ENCODE measurements around the gene FAM193B.
"Not testable (repeated sequence)": the region's sequence is repeated elsewhere in the genome, so short reads cannot be mapped to it uniquely, and the experiment has no call there.

The FAM193B gene

GRCh38 chr5:177497292-177498012, 56.9 kb downstream of the FAM193B start, which contains the start of gene PDLIM7:
Gene PDLIM7 (minus strand): TSS chr5:177497604. CDS start chr5:177496512, 1,092 bp downstream.
- peak; percentile 86 to 96 for DNase-seq

DNA sequence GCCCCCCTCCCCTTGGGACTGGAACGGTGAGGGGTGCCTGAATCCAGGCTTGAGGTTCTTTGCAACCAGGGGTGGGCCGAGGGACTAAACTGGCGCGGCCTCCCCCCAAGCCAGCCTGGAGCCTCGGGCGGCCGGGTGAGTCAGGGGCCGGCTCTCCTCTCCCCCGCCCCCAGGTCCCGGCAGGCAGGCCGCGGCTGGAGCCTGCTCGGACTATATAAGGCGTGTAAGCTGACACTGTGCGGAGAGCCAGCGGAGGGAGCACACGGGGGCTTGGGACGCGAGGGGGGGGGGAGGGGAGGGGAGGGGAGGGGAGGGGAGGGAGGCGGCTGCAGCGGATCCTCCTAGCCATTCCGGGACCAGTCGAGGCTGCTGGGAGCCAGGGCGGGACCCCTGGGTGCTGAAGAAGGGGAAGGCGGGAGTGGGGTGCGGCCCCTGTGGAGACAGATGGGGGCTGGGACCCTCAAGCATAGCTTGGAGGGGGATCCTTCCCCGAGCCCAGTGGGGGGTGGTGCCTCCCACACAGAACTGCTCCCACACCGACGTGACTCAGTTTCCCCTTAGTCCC, 57.6 kb downstream of the FAM193B start:
- no peak for DNase-seq

DNA sequence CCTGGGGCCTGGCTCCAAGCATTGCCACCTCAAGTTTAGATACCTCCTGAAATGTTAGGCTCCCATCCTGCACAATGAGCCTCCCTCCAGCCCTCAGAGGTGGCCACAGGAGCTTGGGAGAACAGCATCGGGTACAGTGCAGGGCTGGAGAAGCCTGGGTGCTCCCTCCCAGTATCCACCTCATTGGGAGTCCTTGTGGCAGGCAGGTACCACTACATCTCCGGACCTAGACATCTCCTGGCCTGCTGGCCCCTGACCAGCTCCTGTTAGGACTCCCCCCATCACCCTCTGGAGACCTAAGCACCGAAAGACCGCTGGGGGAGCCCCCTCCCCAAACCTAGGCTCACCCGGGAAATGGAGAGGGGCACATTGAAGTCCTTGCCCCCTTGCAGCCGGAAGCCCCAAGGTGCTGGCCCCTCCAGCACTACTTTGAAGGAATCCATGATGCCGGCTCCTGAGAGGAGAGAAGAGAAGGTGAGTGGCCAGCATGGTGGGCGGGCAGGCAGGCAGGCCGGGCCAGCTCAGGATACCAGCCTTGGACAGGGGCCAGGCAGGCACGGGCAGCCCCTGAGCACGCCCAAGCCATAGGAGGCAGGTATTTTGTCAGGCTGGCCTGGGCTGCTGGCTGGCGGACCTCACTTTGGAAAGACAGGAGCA, 58.2 kb downstream of the FAM193B start:
- DNase-seq = no peak

GRCh38 chr5:177495243-177496060, 58.9 kb downstream of the FAM193B start:
- peak in 1 of 2 donors; percentile 47 for DNase-seq

DNA sequence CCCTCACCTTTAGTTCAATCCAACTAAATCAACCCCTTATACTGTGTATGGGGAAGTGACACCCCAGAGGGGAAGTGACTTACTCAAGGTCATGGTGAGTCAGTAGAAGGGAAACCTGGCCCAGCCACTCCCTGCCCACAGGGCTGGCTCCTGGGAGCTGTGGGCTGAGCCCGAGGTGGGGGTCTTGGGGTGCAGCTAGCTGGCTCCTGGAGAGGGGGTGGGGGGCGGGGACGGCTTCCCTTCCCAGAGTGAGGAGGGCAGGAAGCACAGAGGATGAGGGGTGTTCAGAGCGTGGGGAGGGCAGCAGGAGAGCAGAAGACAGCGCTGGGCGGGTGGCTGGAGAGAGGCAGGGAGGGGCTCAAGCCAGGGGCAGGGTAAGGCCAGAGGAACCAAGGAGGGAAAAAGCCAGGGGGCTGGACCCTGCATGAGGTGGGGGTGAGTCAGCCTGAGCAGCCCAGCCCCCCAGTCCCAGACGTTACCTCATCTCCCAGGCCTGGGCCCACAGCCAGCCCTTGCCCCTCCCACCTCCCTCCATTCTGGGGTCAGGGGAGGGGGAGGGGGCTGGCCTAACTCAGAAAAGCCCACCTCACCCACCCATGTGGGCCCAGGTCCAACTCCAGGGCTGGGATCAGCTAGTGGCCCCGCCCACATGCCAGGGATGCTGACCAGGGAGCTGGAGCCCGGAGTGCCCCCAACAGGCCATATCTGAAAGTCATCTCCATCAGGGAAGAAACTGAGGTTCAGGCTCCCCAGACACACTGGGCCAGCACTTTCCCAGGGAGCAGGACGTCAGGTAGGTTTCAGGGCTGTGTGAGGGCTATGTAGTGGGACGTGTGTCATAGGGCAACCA, 59.8 kb downstream of the FAM193B start:
- peak; percentile 86 to 96 for DNase-seq

- DNase-seq = no peak
Observed at GRCh38 chr5:177493795-177494345, 60.5 kb downstream of the FAM193B start.

- DNase-seq = no peak
Observed at GRCh38 chr5:177492841-177493240, 61.5 kb downstream of the FAM193B start.

DNA sequence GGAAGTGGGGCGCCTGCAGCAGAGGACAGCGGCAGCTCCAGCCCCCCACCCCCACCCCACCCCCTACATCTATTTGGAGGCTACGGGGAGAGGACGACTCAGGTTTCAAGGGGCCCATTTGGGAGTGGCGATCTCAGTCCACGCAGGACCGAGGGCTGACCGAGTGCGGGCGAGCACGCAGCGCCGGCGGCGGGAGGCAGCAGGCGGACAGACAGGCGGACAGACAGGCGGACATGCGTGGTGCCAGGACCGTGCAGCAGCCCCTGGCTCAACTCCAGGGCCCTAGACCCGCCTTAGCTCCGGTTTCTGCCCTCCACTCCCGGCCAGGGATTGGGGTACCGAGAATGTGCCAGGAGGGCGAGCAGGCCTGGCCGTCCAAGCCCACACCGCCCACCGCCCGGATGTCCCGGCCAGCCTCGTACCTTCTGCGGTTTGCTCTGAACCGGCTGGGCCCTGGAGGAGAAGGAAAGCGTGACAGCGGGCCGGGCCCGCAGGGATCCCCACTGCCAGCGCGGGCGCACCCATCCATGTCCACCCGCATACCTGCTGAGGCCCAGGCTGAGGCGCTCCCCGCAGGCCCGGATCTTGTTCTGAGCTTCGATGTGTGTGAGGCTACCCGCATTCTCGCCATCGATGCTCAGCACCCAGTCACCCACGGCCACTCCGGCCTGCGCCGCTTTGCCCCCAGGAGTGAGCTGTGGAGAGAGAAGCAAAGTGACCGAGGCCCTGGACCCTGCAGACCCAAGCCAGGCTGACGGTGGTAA, 62.2 kb downstream of the FAM193B start:
- no peak for DNase-seq

- DNase-seq = no peak
Observed at GRCh38 chr5:177491429-177491945, 62.9 kb downstream of the FAM193B start.

- DNase-seq = no peak
Observed at GRCh38 chr5:177490992-177491391, 63.4 kb downstream of the FAM193B start.

DNA sequence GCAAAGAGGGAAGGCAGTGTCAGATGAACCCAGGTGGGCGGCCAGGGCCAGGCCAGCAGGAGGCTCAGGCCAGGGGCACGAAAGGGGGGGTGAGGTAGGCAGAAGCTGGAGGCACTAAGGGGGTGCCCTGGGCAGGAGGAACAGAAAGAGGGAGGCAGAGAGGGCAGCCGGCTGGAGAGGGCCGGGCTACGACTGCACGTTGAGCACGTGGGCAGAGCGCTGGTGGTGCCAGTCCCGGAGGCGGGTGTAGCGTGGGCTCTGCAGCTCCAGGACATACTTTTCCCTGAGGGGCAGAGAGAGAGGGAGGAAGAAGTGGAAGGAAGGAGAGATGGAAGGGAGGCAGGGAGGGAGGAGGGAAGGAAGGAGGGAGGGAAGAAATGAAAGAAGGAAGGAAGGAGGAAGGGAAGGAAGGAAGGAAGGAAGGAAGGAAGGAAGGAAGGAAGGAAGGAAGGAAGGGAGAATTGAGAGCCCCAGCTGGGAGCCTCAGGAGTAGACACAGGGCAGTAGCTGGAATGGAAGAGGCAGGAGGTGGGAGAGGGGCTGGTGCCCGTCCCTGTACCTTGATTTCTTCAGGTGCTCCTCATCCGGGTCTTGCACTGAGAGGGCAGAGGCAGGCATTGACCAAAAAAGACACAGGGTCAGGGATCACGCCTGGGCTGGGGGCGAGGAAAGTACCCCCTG, 63.9 kb downstream of the FAM193B start:
- DNase-seq = no peak

DNA sequence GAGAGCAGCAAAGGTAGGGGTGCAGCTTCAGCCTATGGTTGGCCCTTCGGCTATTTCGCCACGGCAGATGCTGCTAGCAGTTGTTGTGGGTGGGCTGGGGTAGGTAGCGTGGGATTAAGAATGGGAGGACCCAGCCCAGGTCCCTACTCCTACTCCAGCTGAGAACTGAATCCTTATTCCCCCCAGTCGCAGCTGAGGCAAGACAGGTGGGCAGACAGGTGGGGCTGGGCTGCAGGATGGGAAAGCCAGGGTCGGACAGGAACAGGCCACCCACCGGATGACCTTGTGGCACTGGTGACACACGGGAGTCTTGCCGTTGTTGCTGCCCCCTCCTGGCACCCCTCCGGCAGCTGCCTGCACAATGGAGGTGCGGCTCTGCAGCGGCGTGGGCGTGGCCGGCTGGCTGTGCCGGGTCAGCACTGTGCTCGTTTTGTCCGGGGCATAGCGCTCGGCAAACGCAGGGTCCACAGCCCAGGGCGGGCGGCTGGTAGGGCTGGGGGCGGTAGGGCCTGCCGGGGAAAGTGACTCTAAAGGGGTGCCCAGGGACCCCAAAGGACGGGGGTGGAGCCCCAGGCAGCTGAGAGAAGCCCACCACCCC, 65.1 kb downstream of the FAM193B start:
- DNase-seq = no peak

DNA sequence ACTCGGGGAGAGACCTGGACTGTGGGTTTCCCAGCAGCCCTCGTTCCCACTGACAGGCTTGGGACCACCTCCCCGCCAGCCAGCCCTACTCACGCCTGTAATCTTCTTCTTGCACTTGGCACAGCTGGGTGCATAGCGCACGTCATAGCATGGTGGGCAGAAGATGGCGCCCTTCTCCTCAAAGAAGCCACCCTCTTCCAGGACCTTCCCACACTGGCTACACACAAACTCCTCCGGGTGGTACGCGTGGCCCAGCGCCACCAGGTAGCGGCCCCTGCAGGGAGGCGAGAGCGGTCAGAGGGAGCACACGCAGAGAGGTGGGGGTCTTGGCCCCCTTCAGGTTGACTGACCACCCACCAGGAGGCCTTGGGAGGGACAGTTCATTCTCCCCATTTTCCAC, 66.4 kb downstream of the FAM193B start:
- no peak for DNase-seq

DNA sequence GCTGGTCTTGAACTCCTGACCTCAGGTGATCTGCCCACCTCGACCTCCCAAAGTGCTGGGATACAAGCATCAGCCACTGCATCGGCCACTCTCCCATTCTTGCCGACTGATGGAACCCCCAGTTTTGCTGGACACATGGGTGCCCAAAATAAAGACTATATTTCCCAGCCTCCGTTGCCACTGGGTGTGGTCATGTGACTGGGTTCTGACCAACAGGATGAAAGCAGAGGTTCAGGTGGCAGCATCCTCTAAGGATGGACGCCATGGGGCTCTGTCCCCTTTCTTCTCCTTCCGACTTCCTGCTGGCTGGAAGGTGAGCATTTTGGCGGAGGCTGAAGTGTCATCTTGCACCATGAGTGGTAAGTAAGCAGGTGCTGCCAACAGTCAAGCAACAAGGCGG, 67.2 kb downstream of the FAM193B start:
- DNase-seq = no peak

DNA sequence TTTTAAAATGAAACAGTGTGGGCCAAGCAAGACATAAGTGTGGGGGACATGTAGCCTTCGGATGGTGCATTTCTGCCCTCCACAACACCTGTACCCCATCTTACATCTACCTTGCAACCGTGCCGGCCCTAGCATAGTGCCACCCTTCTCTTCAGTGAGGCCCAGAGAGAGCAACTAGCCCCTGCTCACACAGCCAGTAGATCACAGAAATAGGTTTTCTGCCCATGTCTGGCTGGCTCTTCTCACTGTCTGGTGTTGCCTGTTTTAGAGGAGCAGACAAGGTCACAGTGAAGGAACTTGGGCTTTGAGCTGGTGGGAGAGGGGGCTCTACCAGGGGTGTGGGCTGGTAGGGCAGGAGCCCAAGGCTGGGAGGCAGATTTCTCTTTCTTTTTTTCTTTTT, 68.1 kb downstream of the FAM193B start:
- no peak for DNase-seq

GRCh38 chr5:177485753-177486152, 68.6 kb downstream of the FAM193B start:
- DNase-seq = not testable (repeated sequence)

DNA sequence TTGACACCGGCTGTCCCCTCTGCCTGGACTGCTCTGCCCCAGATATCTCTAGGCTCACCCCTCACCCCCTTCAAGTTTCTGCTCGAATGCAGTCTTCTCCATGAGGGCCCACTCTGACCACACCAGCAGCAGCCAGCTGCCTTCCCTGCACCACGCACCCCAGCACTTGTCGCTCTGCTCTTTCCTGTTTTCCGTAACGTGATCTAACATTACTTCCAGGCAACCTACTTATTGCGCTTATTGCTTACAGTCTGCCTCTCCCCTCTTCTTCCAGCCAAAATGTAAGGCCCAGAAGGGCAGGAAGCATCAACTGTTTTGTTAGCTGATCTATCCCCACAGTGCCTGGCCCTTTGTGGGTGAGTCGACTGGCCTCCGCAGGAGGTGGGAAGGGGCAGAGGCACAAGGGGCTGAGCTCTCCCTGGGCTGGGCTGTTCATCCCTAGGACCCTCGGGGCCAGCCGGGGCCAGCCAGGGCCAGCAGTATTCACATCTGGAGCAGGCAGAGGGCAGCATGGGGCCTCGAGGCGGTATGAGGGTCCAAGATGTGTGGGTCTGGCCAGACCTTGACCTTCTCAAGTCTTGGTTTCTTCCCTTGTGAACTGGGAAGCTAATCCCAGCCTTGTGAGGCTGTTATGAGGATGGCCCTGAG, 69.3 kb downstream of the FAM193B start:
- no peak for DNase-seq

- DNase-seq = no peak
Observed at GRCh38 chr5:177483994-177484901, 70.1 kb downstream of the FAM193B start.

All from bone marrow (tissue), 2 donors.